HG03558 (cell line): ENCODE results near the gene ATCAY.
"Not testable (repeated sequence)": the region's sequence is repeated elsewhere in the genome, so short reads cannot be mapped to it uniquely, and the experiment has no call there.

Source experiments
- ATAC-seq: cut with Tn5 transposase; IDR thresholded peaks from one replicate; pipeline ENCODE4 v1.9.1; 2021; ENCODE audit warnings: moderate number of reproducible peaks; ENCODE audit not compliant: unreplicated experiment; ENCODE audit errors: extremely low read depth

ATCAY gene

DNA sequence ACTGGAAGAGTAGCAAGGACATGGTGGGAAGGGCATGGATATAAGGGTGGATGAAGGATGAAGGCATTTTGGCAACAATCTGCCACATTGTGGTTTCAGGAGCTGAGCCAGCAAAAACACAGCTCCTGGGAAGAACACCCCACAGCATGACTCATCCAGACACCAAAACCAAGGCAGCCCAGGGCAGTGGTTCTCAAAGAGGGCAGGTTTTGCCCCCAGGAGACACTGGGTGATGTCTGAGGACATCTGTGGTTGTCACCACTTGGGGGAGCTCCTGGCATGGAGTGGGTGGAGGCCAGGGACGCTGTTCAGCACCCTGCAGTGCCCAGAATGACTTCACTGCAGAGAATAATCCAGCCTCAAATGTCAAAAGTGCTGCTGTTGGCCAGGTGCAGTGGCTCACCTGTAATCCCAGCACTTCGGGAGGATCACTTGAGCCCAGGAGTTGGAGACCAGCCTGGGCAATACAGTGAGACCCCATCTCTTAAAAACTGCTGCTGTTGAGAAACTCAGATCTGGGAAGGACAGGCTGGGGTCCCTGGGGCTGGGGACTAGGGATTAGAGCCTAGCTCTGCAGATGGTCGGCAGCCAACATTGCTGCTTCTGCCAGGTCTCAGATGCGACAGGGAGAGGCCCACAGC, 27.8 kb upstream of the ATCAY start:
- no peak for ATAC-seq

DNA sequence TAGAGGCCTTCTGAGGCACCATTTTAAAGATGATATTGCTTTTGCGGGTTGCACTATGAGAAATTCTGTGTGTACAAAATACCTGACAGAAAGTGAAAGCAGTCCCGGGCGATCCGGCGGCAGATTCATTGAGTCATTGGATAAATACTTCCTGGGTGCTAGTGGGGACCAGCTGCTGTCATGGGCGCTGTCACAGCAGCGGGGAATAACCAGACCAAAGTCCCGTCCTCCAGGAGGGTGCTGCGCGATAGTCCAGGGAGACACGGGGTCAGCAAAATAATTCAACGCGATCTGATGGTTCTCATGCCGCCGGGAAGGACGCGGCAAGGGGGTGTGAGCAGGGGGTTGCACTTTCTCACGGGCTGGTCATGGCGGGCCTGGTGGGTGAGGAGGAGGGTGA, 25.2 kb upstream of the ATCAY start:
- no peak for ATAC-seq

DNA sequence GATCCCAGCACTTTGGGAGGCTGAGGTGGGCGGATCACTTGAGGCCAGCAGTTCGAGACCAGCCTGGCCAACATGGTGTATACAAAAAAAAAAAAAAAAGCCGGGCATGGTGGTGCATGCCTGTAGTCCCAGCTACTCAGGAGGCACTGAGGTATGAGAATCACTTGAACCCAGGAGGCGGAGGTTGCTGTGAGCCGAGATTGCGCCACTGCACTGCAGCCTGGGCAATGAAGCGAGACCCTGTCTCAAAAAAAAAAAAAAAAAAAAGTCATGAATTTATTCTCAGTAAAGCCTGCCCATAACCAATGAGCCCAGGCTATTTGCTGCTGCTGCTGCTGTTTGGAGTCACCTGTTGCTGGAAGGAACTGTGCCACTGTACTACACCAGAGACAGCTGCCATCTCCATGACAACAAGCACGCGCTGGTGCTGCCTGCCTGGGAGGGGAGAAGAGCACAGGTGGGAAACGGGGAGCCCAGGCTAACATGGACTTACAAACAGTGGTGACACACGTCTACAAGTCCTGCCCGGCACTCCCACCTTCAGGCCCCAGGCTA, 23.0 kb upstream of the ATCAY start:
- no peak for ATAC-seq

DNA sequence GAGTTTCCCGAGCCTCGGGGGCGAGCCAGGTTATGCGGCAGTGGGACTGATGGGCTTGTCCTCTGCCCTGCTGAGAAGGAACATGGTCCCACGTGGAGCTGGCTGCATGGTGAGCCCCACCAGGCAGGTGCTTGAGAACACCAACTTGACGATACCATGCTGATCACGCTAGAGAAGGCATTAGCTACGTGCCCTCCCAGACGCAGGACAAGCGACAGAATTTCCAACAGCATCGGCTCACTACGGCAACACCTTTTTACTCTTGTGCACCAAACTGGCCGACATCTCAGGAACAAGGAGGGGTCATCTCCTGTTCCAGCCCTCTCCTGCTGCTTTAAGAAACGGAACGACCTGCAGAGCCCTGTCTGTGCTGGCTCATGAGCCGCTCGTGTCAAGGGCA, 20.0 kb upstream of the ATCAY start:
- ATAC-seq, result no peak

DNA sequence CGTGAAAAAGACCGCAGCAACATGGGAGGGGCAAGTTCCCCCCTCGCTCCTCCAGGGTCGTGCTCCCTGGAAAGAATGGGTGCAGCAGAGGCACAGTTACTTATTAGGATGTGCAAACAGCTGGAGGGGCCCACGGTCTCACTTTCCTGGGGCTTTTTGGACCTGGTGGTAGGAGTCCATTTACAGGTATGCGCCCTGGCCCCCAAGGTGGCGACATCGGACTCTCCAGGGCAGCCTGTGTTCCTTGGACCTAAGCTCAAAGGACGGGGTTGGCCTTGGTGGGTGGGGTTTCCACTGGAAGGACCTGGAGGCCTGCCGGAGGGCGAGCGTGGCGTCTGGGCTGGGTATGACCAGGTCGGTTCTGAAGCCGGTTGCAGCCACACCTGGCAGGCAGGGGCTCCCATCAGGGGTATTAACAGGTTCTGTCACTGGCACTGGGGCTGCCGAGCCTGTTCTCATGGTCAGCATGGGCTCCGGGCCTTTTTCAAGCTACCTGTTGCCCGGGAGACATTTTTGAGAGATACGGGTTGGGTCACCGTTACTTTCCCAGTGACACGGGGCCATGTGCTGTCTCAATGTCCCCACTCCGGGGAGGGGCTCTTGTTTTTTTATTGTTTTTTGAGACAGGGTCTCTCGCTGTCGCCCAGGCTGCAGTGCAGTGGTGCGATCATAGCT, 17.5 kb upstream of the ATCAY start:
- ATAC-seq, result no peak

DNA sequence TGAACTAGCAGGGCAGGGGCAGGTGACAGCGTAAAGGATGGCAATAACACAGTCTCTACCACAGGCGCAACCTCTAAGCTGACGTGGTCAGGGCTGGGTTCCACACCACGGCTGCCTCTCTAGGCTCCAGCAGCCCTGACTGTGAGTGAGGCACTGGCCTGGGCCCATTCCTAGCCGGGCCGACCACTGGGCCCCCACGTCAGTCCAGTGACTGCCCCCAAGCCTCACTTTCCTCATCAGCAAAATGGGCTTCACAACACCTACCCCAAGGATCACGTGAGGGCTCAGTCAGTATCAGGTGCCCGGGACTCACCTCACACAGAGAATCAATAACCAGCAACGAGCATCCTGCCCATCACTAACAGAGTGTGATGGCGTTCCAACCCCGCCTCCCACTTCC, 16.8 kb upstream of the ATCAY start:
- ATAC-seq, result no peak

DNA sequence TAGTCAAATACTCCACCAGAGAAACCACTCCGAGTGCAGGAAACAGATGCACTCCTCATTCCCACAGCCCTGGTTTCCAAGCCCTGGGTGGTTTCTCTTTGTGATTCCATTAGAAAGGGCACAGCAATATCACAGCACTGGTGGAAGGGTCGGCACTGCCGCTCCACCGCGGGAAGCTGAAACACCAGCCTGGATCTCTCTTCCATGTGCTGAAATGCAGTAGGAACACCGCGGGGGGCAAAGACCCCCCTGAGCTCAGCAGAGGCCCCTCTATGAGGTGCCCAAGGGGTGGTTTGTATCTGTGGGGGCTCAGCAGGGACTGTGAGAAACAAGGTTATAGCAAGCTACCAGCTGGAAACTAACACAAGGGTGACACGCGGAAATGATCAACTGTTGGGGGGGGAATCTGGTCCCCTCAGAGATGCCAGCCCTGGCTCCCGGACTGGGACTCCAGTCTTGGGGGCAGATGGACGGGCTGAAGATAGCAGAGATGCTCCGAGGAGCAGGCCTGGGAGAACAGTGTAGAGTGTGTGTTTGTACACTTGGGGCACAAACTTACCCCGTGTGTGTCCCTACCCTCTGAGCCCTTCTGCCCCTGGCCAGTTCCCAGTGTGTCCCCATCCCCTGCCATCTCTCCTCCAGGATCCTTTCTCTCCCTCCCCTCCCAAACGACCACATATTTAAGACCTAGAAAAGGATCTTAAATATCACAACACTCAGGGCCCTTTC, 13.4 kb upstream of the ATCAY start:
- no peak for ATAC-seq

DNA sequence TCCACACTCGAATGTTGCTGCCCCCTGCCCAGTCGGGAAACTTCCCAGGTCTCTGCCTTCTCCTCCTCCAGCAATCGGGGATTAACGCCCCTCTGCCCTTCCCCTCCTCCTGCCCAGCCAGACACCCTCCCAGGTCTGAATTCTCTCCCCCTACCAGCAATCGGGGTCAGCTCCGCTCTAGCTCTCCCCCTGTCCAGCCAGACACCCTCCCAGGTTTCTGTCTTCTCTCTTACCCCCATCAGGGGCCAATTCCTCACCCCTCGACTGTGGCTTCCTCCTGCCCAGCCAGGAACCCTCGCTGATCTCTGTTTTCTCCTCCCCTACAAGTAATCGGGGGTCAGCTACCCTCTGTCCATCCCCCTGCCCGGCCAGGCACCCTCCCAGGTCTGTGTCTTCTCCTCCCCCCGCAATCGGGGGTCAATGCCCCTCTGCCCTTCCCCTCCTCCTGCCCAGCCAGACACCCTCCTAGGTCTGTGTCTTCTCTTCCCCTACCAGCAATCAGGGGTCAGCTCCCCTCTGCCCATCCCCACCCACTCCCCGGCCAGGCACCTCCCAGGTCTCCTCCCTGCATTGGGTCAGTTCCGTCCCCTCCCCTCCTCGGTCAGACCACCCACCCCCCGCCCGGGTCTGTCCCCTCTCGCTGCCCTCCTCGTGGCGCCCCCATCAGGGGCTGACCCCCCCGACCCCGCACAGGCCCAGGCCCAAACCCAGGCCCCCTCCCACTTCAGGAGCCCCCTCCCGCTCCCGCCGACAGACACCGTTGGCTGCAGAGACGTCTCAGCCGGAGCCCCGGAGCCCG, 12.3 kb upstream of the ATCAY start:
- ATAC-seq, result no peak

DNA sequence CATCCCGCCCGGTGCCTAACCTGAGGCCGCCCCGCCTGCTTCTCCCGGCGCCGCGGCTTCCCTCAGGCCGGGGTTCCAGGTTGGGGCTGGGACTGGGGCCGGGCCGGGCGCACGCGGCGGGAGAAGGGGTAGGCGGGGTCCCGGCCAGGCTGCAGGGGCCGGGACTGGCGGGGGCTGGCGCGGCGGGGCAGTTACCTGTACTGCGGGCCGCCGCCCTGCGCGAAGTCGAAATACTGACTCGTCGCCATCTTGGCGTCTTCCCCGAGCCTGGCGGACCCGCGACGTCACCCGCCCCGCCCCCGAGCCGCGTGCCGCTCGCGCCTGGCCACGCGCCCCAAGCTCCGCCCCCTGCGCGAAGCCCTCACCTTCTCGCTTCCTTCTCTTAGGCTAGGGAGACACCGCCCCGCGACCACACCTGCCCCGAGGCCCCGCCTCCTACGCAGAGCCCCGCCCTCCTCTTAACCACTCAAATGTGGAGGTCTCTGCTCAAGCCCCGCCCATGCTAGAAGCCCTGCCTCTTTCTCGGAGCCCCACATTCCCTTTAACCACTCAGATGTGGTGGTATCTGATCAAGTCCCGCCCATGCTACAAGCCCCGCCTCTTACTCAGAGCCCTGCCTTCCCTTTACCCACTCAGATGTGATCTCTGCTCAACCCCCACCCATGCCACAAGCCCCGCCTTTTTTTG, 11.6 kb upstream of the ATCAY start, which contains the start of gene ZFR2:
Gene ZFR2 (minus strand): TSS at position 269 of the 687 bp plus-strand sequence. CDS start 21 bp downstream, at position 248.
- no peak for ATAC-seq

DNA sequence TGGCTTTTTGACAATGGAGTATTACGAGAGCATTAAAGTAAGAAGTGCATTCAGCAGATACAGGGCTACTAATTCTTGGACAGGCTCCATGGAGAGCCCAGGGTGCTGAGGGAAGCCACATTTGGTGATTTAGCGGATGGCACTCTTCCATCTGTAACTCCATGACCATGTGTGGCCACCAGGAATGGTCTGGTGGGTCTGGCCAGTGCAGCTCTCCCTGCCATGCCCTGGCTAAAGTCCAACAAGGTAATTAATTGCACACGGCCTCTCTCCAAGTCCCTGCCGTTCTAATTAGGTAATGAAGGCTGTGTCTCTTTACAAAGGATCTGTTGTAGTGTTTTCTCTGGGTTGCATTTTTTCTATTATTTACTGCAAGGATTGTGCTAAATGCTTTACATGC, 7.3 kb upstream of the ATCAY start:
- ATAC-seq, result no peak

DNA sequence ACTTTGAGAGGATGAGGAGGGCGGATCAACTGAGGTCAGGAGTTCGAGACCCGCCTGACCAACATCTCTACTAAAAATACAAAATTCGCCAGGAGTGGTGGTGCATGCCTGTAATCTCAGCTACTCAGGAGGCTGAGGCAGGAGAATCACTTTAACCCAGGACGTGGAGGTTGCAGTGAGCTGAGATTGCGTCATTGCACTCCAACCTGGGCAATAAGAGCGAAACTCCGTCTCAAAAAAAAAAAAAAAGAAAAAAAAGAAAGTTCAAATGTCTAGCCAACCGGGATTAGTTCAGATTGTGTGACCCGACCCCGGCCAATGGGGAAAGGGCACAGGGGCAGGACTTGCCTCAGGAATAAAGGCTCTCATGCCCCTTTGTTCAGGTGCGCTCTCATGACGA, 5.8 kb upstream of the ATCAY start:
- not testable (repeated sequence) for ATAC-seq

DNA sequence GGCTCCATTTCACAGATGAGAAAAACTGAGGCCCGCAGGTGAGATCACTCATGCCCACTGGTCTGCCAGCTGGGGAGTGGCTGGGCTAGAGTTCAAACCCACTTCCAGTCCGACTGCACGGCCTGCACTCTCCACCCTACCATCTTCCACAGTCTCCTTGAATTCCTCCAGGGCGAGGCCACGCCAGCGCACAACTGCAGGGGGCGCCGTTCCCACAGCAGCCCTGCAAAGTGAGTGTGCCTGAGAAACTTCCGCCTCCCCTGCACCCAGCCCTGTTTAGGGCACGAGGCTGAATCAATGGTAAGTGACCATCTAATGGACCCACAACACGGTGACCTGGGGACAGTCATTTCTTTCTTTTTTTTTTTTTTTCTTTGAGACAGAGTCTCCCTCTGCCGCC, 829 bp upstream of the ATCAY start:
- ATAC-seq, result no peak

DNA sequence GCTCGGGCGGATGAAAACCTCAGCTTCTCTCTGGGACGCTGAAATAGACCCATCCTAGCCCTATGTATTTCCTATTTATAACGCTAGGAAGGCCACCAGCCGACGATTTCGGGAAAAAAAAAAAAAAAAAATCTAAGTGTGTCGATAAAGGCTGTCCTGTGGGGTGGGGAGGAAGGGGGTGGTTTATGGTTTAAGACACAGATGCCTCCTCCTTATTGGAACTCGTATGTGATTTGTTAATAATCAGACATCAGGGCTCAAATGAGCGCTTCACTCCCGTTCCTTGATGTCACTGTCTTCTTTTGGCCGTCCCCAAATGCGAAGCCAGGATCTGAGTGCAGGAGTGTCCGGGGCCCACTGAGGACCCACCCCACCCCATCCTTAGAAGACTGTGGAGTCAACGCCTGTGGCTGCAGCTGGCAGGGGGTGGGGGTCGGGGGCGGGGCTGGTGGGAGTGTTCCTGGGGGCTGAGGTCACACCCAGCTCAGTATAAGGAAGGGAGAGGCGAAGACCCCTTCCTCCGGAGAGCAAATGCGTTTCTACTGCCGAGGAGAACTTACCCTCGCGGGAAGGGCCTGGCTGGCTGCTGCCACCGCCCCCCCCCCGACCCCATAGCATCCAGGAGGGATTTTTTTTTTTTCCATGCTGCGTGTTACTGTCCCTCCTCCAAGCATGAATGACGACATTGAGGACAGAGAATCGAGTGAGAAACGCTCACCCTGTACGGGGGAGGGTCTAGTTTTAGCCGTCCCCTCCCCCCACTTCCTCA, 971 bp downstream of the ATCAY start:
- ATAC-seq, result no peak

DNA sequence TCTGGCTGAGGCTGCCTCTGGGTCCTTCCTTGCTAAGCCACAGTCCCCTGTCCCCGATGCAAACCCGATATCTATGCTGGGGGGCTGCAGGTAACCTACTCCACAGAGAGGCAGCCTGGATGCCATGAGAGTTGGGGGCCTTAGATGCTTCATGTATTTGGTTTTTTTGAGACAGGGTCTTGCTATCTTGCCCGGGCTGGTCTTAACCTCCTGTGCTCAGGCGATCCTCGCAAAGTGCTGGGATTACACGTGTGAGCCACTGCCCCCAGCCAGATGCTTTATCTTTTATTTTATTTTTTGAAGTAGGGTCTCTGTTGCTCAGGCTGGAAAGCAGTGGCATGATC, 1.5 kb downstream of the ATCAY start:
- no peak for ATAC-seq

DNA sequence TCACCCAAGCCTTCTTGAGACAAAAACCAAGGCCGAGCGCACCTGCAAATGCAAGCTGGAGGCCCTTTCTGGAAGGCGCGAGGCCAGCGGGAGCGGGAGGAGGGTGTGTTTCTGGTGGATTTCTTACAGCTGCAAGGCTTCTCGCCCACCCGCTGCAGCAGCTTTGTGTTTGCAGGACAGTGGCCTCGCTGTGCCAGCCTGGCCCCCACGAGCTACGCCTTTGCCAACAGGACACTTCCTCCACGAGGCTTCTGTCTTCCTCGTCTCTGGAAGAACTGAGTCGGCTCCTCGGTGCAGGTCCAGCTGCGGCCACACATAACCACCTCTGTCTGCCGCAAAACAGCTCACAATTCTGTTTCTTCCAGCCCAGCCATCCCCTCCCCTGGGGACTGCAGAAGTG, 10.1 kb downstream of the ATCAY start:
- no peak for ATAC-seq

DNA sequence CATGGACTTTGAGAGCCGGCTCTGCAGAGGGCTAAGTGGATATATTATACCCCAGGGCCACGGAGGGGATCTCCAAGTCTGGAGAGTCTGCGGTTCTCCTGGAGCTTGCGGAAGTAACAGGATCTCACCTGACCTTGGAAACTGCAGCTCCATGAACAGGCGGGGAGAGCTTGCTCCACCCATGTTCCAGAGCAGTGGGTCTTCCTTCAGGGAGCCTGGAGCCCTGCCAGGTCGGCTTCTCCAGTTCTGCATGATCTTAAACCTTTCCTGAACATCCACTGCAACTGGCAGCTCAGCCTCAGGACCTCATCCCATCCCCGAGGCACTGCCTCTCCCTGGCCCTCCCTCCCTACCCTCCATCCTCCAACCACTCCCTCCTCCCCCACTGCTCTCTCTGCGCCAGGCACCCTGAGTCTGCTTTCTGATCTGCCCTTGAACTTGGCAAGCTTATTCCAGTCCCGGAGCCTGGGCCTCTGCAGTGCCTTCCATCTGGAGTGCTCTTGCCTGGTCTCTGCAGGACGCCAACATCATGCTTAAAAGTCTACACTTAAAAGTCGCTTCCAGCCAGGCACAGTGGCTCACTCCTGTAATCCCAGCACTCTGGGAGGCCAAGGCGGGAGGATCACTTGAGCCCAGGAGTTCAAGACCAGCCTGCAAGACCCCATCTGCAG, 13.2 kb downstream of the ATCAY start:
- no peak for ATAC-seq

DNA sequence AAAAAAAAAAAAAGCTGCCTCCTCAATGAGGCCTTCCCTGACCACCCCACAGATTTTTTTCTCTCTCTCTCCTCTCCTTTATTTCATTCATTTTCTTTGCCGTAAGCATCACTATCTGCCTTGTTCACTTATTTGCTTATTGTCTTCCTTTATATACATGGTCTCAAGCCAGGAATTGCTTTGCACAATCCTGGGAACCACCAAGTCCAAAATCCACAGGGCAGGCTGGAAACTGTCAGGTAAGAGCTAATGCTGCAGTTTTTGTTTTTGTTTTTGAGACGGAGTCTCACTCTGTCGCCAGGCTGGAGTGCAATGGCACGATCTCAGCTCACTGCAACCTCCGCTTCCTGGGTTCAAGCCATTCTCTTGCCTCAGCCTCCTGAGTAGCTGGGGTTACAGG, 14.5 kb downstream of the ATCAY start:
- not testable (repeated sequence) for ATAC-seq

DNA sequence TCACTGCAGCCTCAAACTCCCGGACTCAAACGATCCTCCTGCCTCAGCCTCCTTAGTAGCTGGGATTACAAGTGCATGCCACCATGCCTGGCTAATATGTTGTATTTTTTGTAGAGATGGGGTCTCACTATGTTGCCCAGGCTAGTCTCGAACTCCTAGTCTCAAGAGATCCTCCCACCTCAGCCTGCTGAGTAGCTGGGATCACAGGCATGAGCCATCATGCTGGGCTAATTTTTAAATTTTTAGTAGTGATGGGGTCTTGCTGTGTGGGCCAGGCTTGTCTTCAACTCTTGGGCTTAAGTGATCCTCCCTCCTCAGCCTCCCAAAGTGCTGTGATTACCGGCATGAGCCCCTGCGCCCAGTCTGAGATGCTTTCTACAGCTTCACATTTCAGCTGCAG, 15.3 kb downstream of the ATCAY start:
- no peak for ATAC-seq

DNA sequence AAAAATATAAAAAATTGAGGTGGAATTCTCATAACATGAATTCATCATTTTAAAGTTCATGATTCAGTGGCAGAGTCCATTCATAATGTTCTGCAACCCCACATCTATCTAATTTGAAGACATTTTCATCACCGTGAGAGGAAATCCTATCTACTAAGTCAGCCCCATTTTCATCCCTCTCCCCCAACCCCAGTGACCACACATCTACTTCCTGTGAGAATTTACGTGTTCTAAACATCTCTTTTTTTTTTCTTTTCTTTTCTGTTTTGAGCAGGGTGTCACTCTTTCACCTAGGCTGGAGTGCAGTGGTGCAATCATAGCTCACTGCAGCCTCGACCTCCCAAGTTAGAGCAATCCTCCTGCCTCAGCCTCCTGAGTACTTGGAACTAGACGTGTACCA, 17.5 kb downstream of the ATCAY start:
- ATAC-seq, result no peak
